DMS 273 treated with DMSO at 0.1 percent for 48 hours (cell line): ENCODE results near the gene CCDC33.

Source experiments
- DNase-seq: peaks from one replicate; lab custom pipeline; 2025; lab: John Stamatoyannopoulos, UW

The CCDC33 gene

DNA sequence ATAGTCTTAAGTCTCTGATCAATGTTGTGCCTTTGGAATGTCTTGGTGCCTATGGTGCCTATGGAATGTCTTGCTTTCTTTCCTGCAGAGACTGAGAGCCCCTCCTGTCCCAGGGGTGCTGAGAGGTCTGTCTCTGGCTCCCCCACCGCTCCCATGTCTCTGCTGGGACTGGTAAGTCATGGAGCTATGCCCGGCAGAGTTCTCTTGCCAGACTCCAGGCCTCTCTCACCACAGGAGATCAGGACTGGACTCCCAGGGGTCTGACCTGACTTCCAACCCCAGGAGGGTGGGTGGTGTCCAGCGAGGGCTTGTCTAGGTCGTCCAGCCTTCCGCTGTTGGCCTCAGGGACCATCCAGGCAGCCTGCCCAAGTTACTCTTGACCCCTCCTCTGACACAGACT lies 145.4 kb downstream of the CCDC33 start:
- no peak for DNase-seq

DNA sequence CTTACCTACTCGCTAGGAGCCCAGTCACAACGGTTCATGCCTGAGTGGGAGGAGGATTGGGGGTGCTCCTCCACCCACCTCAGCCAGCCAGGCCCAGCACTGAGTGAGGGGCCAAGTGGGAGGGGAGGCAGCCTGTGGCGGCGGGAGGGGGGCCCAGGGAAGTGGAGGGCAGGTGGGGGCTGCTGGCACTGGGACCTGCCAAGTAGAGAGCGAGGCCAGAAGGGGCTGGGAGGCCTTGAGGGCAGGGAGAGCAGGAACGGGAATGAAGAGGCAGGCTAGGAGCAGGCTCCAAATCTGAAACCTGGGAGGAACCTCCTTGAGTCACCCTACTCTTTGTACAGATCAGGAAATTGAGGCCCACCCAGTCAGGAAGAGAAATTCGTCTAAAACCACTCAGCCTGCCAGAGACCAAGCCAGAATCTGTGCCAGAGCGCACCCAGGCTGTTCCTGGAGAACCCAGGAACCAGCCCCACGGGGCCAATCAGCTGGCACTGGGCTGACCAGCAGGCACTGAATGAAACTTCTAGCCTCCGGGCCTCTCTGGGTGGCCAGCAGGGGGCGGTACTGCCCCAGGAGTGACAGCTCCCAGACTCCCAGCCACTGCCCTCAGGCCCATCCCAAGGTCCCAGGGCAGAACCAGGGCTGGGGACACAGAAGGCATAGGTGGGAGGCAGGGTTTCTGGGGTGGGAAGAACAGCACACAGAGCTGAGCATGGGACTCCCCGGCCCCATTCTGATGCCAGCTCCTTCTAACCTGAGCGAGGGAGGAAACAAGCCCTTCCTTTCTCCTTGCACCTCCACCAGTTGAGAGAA lies 146.1 kb downstream of the CCDC33 start:
- DNase-seq, result no peak

DNA sequence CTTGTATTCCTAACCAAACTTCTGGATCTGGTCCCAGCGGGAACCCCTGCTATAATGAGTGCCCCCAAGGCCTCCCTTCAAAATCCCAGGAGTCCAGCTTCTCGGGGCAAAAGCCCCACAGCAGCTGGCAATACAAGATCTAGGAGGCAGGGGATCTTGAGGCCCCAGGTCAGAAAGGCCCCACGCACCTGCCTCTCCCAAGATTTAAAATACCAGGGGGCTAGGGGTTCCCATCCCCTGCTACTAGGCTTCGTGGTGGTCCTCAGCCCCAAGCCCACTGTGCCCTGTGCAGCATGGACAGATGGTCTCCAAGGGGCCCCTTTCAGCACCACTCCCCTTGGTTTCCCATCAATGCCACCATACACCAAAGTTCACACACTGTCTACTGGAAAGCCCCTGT lies 147.2 kb downstream of the CCDC33 start:
- no peak for DNase-seq

- DNase-seq, result no peak
Measured at GRCh38 chr15:74383695-74384565, 147.8 kb downstream of the CCDC33 start.

GRCh38 chr15:74384566-74384880 lies 148.4 kb downstream of the CCDC33 start:
- no peak for DNase-seq

GRCh38 chr15:74384881-74385643 lies 148.9 kb downstream of the CCDC33 start:
- DNase-seq, result no peak

DNA sequence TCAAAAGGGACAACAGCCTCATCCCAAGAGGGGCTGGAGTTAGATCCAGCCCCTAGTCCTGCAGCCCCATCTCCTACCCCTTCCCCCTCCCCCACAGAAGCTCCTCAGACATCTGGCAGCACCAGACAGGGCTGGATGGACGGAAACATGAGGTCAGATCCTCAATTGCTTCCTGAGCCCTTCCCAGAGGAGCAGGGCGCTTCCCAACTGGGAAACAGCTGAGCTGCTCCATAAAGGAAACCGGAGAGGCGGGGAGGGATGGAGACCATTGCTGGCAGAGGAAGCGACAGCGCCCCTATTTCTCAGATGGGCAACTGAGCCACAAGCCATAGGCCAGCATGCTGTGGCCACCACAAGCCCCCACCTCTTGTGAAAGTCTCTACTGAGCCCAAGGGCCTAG lies 149.6 kb downstream of the CCDC33 start:
- DNase-seq, result no peak
